Neutrophil (primary cell): ENCODE measurements around the gene SAP30BP.

Source experiments
- H3K27ac ChIP-seq: fragments of 200-600 bp; sonication (generic); 2 replicates; pipeline ENCODE4 v1.5.1; 2016; ENCODE audit warnings: mild to moderate bottlenecking, moderate library complexity
- H3K27me3 ChIP-seq: fragments of 200-600 bp; sonication (generic); 2 replicates; pipeline ENCODE4 v1.6.0; 2016; ENCODE audit warnings: mild to moderate bottlenecking
- H3K36me3 ChIP-seq: fragments of 200-600 bp; sonication (generic); 2 replicates; pipeline ENCODE4 v1.5.1; 2017
- H3K4me1 ChIP-seq, 2 experiments: fragments of 200-600 bp in 1 of 2; sonication (generic) in 1 of 2; 1 replicate in 1 of 2; 2 replicates in 1 of 2; pipeline versions ENCODE4 v1.5.1 to v1.6.1; 2013 to 2016; ENCODE audit warnings: low read depth in 1 of 2, low read length in 1 of 2, mild to moderate bottlenecking in 1 of 2, moderate library complexity in 1 of 2; ENCODE audit not compliant: control insufficient read depth in 1 of 2, insufficient read depth in 1 of 2
- H3K4me3 ChIP-seq, 2 experiments: fragments of 200-600 bp in 1 of 2; sonication (generic) in 1 of 2; 1 replicate in 1 of 2; 2 replicates in 1 of 2; pipeline ENCODE4 v1.5.1; 2013 to 2016; ENCODE audit warnings: low read depth in 1 of 2, low read length in 1 of 2, mild to moderate bottlenecking in 1 of 2, moderate library complexity in 1 of 2
- H3K9me3 ChIP-seq: fragments of 200-600 bp; sonication (generic); 2 replicates; pipeline ENCODE4 v1.5.1; 2016
- CTCF ChIP-seq: fragments of 200-600 bp; sonication (generic); IDR thresholded peaks from 2 replicates; pipeline ENCODE4 v1.5.1; 2016; ENCODE audit warnings: antibody characterized with exemption

SAP30BP gene

GRCh38 chr17:75701288-75701687 is 34.1 kb downstream of the SAP30BP start:
- H3K27ac ChIP-seq, result no peak overlapping the region
- peaks cover 93% of the 10 kb centered on the region for H3K36me3 ChIP-seq
- no peaks in the 10 kb centered on the region for H3K27me3 ChIP-seq
- no peak overlapping the region for H3K4me3 ChIP-seq
- H3K4me1 ChIP-seq, result no peaks in the 10 kb centered on the region
- no peak for TF ChIP-seq CTCF
- no peaks in the 10 kb centered on the region for H3K9me3 ChIP-seq

- Histone ChIP-seq H3K27ac (no peak overlapping the region), H3K4me3 (no peak overlapping the region), H3K27me3 (no peaks in the 10 kb centered on the region), H3K9me3 (no peaks in the 10 kb centered on the region), H3K36me3 (peaks cover 97% of the 10 kb centered on the region), H3K4me1 (no peaks in the 10 kb centered on the region)
- TF ChIP-seq CTCF, result no peak
These were observed 36.1 kb downstream of the SAP30BP start for GRCh38 chr17:75703191-75703590.

- no peak for TF ChIP-seq CTCF
- Histone ChIP-seq H3K4me3 (no peak overlapping the region), H3K27me3 (no peaks in the 10 kb centered on the region), H3K4me1 (no peaks in the 10 kb centered on the region), H3K9me3 (no peaks in the 10 kb centered on the region), H3K36me3 (peaks cover 98% of the 10 kb centered on the region), H3K27ac (no peak overlapping the region)
These were observed 36.5 kb downstream of the SAP30BP start for GRCh38 chr17:75703591-75703990.

- TF ChIP-seq CTCF, result no peak
- H3K27ac ChIP-seq, result no peak overlapping the region
- no peak overlapping the region for H3K4me3 ChIP-seq
- no peaks in the 10 kb centered on the region for H3K9me3 ChIP-seq
- H3K27me3 ChIP-seq, result no peaks in the 10 kb centered on the region
- no peaks in the 10 kb centered on the region for H3K4me1 ChIP-seq
- peaks cover 88% of the 10 kb centered on the region for H3K36me3 ChIP-seq
These were observed 38.1 kb downstream of the SAP30BP start for GRCh38 chr17:75704963-75705875.

GRCh38 chr17:75706042-75706728 is 39.0 kb downstream of the SAP30BP start:
- peak overlapping the region; percentile 10 for H3K27ac ChIP-seq
- no peak overlapping the region for H3K4me3 ChIP-seq
- H3K4me1 ChIP-seq, result no peaks in the 10 kb centered on the region
- no peak for TF ChIP-seq CTCF
- H3K36me3 ChIP-seq, result peaks cover 78% of the 10 kb centered on the region
- no peaks in the 10 kb centered on the region for H3K27me3 ChIP-seq
- no peaks in the 10 kb centered on the region for H3K9me3 ChIP-seq
